ENCODE measurements around the gene TLE2.
"Not testable (repeated sequence)": the region's sequence is repeated elsewhere in the genome, so short reads cannot be mapped to it uniquely, and the experiment has no call there.

TLE2 gene

GRCh38 chr19:3055741-3056416, 26.8 kb upstream of the TLE2 start:
- DNase-seq, result no peak

GRCh38 chr19:3054972-3055740, 26.1 kb upstream of the TLE2 start:
- no peak for DNase-seq

- DNase-seq, result no peak
Measured at GRCh38 chr19:3054265-3054971, 25.3 kb upstream of the TLE2 start.

- no peak for DNase-seq
Measured at GRCh38 chr19:3053780-3054179, 24.7 kb upstream of the TLE2 start.

GRCh38 chr19:3053218-3053621, 24.1 kb upstream of the TLE2 start:
- no peak for DNase-seq

GRCh38 chr19:3050016-3050415, 20.9 kb upstream of the TLE2 start:
- DNase-seq, result not testable (repeated sequence)

GRCh38 chr19:3049089-3049488, 20.0 kb upstream of the TLE2 start:
- no peak for DNase-seq

- no peak for DNase-seq
Measured at GRCh38 chr19:3048190-3048533, 19.1 kb upstream of the TLE2 start.

GRCh38 chr19:3047496-3048189, 18.6 kb upstream of the TLE2 start:
- DNase-seq, result peak; percentile 19 to 49 (median 36)

- DNase-seq, result no peak
Measured at GRCh38 chr19:3046698-3047495, 17.8 kb upstream of the TLE2 start.

- DNase-seq, result no peak
Measured at GRCh38 chr19:3045885-3046697, 17.0 kb upstream of the TLE2 start.

GRCh38 chr19:3045191-3045590, 16.1 kb upstream of the TLE2 start:
- no peak for DNase-seq

GRCh38 chr19:3042621-3043267, 13.7 kb upstream of the TLE2 start:
- no peak for DNase-seq

- DNase-seq, result no peak
Measured at GRCh38 chr19:3041761-3042620, 12.9 kb upstream of the TLE2 start.

GRCh38 chr19:3041327-3041726, 12.2 kb upstream of the TLE2 start:
- DNase-seq, result no peak

- DNase-seq, result no peak
Measured at GRCh38 chr19:3039641-3040077, 10.6 kb upstream of the TLE2 start.

GRCh38 chr19:3039125-3039524, 10.0 kb upstream of the TLE2 start:
- no peak for DNase-seq

- no peak for DNase-seq
Measured at GRCh38 chr19:3038214-3038613, 9.1 kb upstream of the TLE2 start.

- not testable (repeated sequence) for DNase-seq
Measured at GRCh38 chr19:3036977-3037544, 8.0 kb upstream of the TLE2 start.
